Ectodermal cell (in vitro differentiated cells): Measurements from ENCODE around the gene CRABP1.

Experiments used
- H3K27ac ChIP-seq: 2 replicates; pipeline ENCODE4 v1.7.0; 2013; ENCODE audit warnings: mild to moderate bottlenecking, low read depth, low read length; ENCODE audit not compliant: insufficient read depth, poor library complexity, severe bottlenecking
- H3K27me3 ChIP-seq: 2 replicates; pipeline ENCODE4 v1.7.0; 2013; ENCODE audit warnings: mild to moderate bottlenecking, low read length; ENCODE audit not compliant: insufficient read depth, control insufficient read depth, poor library complexity, severe bottlenecking
- H3K36me3 ChIP-seq: one replicate; pipeline ENCODE4 v1.7.0; 2013; ENCODE audit warnings: low read length; ENCODE audit not compliant: control insufficient read depth, insufficient read depth
- H3K4me1 ChIP-seq: one replicate; pipeline ENCODE4 v1.7.0; 2013; ENCODE audit warnings: low read length; ENCODE audit not compliant: control insufficient read depth, insufficient read depth
- H3K4me3 ChIP-seq: 2 replicates; pipeline ENCODE4 v1.7.0; 2013; ENCODE audit warnings: low read depth, low read length, control low read depth; ENCODE audit not compliant: insufficient read depth
- H3K9me3 ChIP-seq: 2 replicates; pipeline ENCODE4 v1.7.0; 2013; ENCODE audit warnings: mild to moderate bottlenecking, low read length, moderate library complexity; ENCODE audit not compliant: control insufficient read depth
- WGBS, 2 experiments: methylation state at CpG; one replicate each; pipeline ENCODE4 v1.1.7; 2013; ENCODE audit warnings: missing lambda C conversion rate in 2 of 2; 5-methylcytosine and 5-hydroxymethylcytosine counted together

Gene CRABP1

DNA sequence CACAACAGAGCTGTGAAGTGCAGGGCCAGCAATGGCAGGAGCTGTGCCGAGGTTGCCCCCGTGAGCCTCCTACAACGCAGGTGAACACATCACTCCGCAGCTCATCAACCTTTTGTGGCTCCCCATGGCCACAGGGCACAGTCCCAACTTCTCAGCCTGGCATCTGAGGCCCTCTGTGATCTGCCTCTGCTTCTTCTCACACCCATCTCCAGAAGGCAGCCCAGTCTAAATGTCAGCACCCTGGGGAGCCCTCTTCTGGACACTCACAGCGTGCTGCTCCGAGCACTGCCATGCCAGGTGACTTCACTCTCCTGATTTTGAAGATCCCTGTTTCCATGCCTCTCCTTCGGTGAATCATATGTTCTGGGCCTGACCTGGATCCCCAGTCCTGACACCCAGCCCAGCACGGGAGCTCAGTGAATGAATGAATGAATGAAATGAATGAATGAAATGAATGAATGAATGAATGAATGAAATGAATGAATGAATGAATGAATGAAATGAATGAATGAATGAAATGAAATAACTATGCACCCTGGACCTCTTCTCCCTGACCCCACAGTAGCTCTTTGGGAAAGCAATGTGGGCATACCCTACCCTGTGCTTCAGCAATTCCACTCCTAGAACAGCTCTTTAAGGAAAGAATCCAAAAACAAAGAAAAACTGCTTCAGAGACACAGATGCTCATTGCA is 22.9 kb upstream of the CRABP1 start:
- Histone ChIP-seq H3K27me3 (no peaks in the 10 kb centered on the region), H3K36me3 (no peaks in the 10 kb centered on the region), H3K9me3 (no peaks in the 10 kb centered on the region), H3K27ac (peak overlapping the region; percentile 17), H3K4me3 (no peak overlapping the region), H3K4me1 (peaks cover 59% of the 10 kb centered on the region)
- WGBS, 2 experiments: 84 to 85% methylated on average over 8 of the region's 8 CpGs

DNA sequence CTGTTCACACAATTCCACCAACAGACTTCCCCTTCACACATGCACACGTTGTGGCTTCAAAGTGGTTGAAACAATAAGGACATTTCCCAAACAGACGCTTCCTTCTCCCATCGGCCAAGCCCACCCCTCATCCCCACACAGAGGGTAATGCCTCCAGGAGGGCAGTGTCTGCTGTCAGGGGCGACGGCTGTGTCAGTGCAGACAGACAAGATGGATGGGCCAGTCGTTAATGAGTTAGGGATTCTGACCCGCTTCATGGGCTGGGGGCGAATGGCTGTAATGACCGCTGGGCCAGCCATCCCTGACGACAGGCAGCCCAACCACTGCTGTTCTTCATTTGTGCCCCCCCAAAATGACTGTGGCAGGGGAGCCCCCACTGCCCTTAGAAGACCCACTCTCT is 20.6 kb upstream of the CRABP1 start:
- H3K36me3 ChIP-seq: no peaks in the 10 kb centered on the region
- H3K27me3 ChIP-seq: no peaks in the 10 kb centered on the region
- WGBS, 2 experiments: 79 to 83% methylated on average over 10 of the region's 10 CpGs
- H3K9me3 ChIP-seq: no peaks in the 10 kb centered on the region
- H3K4me3 ChIP-seq: no peak overlapping the region
- H3K4me1 ChIP-seq: peaks cover 59% of the 10 kb centered on the region
- no peak overlapping the region for H3K27ac ChIP-seq

DNA sequence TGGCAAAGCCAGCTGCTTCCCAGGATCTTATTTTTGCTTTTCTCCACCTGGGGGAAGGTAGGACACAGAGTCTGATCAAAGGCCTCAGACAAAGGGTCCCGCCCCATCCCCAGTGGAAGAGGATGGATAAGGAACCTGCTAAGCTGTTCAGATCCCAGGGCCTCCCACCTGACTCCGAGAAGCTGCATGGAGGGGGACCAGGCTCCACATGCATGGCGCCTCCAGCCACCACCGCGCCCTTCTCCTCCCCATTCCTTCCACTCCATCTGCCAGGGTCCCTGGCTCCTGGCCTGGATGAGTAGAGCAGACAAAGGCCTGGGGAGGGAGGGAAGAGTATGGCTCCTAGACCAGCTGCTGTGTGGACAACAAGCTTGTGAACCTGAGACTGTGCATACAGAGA is 20.0 kb upstream of the CRABP1 start:
- H3K4me1 ChIP-seq: peaks cover 65% of the 10 kb centered on the region
- H3K4me3 ChIP-seq: no peak overlapping the region
- WGBS, 2 experiments: 97 to 98% methylated on average over 4 to 5 of the region's 5 CpGs
- no peaks in the 10 kb centered on the region for H3K27me3 ChIP-seq
- H3K36me3 ChIP-seq: no peaks in the 10 kb centered on the region
- no peak overlapping the region for H3K27ac ChIP-seq
- H3K9me3 ChIP-seq: no peaks in the 10 kb centered on the region

DNA sequence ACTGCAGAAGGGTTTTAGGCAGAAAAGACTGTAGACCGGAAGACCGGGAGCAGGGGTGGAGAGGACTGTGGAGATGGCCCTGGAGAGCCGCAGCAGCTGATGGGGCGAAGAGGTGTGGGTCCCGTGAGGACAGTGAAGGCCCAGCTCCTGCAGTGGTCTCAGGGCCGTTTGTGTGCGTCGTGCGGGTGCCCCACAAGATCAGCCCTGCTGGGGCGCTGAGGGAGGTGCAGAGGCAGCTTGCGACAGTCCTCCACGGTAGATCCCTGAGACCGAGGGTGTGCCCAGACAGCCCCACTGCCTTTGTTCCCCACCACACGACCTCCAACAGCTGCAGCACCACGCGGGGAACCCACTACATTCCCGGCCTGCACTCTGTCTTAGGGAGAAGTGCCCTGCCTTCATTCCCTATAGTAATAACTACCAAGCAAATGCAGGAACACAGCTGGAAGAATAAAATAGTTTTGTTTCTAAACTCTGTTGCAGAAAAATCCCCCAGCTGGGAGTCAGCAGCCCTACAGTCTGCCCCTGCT is 19.0 kb upstream of the CRABP1 start:
- H3K36me3 ChIP-seq: no peaks in the 10 kb centered on the region
- no peak overlapping the region for H3K27ac ChIP-seq
- H3K4me3 ChIP-seq: no peak overlapping the region
- H3K4me1 ChIP-seq: peaks cover 63% of the 10 kb centered on the region
- WGBS, 2 experiments: 67 to 74% methylated on average over 17 of the region's 17 CpGs
- H3K9me3 ChIP-seq: no peaks in the 10 kb centered on the region
- H3K27me3 ChIP-seq: no peaks in the 10 kb centered on the region

DNA sequence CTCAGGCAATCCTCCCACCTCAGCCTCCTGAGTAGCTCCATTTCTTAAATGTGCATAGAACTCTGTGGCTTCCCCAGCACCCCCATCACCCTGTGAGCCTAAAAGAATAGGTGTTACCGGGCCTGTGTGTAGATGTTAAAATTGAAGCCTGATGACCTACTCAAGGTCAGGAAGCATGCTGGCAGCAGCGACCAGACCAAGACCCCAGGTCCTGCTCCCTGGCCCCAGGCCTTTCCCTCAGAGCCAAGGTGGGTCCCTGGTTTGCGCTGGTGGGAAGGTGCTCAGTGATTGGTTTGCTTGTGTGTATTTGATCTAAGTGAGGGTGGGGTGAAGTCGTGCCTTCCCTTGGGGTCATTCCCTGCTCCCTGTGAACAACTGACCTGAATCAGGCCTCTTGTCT is 18.4 kb upstream of the CRABP1 start:
- no peaks in the 10 kb centered on the region for H3K9me3 ChIP-seq
- peaks cover 58% of the 10 kb centered on the region for H3K4me1 ChIP-seq
- H3K27ac ChIP-seq: peak overlapping the region; percentile 93
- 61 to 73% methylated on average over 4 of the region's 4 CpGs for WGBS, 2 experiments
- H3K36me3 ChIP-seq: no peaks in the 10 kb centered on the region
- H3K4me3 ChIP-seq: no peak overlapping the region
- no peaks in the 10 kb centered on the region for H3K27me3 ChIP-seq

DNA sequence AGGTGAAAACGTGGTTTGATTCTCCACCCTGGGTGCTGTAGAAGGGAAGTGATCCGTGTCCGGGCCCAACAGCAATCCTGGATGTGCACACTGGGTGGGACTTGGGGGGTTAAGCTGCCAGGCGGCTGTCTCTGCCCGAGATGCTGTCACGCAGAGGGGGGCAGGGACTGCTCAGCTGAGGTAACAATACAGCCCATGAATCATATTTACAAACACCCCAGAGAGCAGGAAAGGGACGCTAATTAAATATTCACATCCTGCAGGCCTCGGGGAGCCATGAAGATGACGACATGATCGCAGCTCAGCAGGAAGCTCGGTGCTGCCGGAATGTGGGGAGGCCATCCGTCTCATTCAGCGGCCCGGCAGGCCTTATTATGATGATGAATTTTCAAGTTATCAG is 17.9 kb upstream of the CRABP1 start:
- no peaks in the 10 kb centered on the region for H3K9me3 ChIP-seq
- 12 to 32% methylated on average over 15 of the region's 15 CpGs for WGBS, 2 experiments
- H3K4me1 ChIP-seq: peaks cover 53% of the 10 kb centered on the region
- H3K27ac ChIP-seq: peak overlapping the region; percentile 93
- H3K27me3 ChIP-seq: no peaks in the 10 kb centered on the region
- no peaks in the 10 kb centered on the region for H3K36me3 ChIP-seq
- no peak overlapping the region for H3K4me3 ChIP-seq

DNA sequence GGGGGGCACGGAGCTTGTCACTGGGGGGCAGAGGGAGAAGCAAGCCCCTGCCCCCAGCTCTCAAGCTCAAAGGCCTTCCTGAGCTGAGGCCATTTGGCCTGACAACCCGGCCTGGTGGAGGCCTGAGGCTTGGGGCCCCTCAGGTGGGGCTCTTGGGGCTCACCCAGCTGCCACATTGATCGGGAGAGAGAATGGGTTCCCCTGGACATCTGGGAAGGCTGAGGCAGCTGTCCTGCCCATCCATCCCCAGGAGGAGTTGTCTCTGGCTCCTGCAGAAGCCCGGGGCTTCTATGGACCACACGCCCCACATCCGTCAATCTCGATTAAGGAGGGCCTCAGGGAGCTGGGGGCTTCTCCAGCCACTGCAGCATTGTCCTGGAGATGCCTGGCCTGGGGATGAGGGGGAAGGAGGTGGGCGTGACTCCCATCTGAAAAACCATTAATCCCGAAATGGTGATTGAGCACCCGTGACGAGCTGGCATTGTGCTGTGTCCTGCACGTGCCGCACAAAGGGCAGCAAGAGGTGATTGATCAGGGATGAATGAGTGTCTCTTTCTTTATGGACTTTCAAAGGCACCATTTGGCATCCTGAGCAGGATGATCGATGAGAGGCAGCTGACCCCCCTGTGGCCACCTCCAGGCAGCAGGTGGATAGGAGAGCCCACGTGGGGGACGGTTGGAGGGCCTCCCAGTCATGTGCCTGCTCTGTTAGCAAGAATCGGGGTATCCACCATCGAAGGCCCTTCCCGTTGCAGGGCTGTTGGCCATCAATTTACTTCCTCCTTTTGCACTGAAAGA is 17.2 kb upstream of the CRABP1 start:
- H3K27me3 ChIP-seq: no peaks in the 10 kb centered on the region
- no peaks in the 10 kb centered on the region for H3K36me3 ChIP-seq
- H3K4me3 ChIP-seq: no peak overlapping the region
- H3K27ac ChIP-seq: peak overlapping the region; percentile 93
- 34 to 44% methylated on average over 19 of the region's 19 CpGs for WGBS, 2 experiments
- H3K4me1 ChIP-seq: peaks cover 53% of the 10 kb centered on the region
- H3K9me3 ChIP-seq: no peaks in the 10 kb centered on the region

DNA sequence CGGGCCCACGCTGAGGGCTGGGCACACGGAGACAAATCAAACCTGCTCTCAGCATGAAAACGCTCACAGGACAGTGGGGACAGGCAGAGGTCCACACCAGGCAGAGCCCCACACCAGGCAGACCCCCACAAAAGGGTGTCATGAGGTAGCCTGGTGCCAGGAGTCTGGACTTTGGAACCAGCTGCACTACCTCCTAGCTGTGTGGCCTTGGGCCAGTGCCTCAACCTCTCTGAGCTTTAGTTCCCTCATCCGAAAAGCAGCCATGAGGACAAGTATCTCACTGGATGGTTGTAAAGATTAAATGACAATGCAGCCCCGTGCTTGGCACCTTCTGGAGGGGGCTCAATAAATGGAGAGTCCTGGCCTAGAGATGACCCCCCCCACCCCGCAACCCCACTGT is 16.5 kb upstream of the CRABP1 start:
- peaks cover 53% of the 10 kb centered on the region for H3K4me1 ChIP-seq
- 86 to 90% methylated on average over 7 of the region's 7 CpGs for WGBS, 2 experiments
- H3K36me3 ChIP-seq: no peaks in the 10 kb centered on the region
- no peaks in the 10 kb centered on the region for H3K9me3 ChIP-seq
- H3K27ac ChIP-seq: peak overlapping the region; percentile 93
- H3K27me3 ChIP-seq: no peaks in the 10 kb centered on the region
- no peak overlapping the region for H3K4me3 ChIP-seq

DNA sequence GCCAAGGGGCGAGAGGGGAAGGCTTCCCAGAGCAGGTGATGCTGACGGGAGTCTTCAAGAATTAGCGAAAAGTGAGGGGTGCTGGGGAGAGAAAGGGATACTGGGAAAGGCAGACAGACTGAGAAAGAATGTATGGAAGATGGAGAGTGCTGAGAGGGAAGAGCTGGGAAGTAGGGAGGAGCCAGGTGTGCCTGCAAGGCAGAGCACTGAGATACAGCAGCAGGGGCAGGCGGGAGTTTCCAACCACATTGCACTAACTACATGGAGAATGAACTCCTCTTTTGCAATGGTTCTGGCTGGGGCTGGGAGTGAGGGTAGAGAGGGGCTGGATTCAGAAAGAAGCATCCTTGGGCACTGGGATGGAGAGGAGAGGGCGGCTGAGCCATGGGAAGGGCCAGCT is 16.0 kb upstream of the CRABP1 start:
- H3K27ac ChIP-seq: no peak overlapping the region
- no peaks in the 10 kb centered on the region for H3K9me3 ChIP-seq
- no peaks in the 10 kb centered on the region for H3K27me3 ChIP-seq
- H3K4me3 ChIP-seq: no peak overlapping the region
- H3K4me1 ChIP-seq: peaks cover 53% of the 10 kb centered on the region
- 85% methylated on average over 5 of the region's 5 CpGs for WGBS, 2 experiments
- no peaks in the 10 kb centered on the region for H3K36me3 ChIP-seq

DNA sequence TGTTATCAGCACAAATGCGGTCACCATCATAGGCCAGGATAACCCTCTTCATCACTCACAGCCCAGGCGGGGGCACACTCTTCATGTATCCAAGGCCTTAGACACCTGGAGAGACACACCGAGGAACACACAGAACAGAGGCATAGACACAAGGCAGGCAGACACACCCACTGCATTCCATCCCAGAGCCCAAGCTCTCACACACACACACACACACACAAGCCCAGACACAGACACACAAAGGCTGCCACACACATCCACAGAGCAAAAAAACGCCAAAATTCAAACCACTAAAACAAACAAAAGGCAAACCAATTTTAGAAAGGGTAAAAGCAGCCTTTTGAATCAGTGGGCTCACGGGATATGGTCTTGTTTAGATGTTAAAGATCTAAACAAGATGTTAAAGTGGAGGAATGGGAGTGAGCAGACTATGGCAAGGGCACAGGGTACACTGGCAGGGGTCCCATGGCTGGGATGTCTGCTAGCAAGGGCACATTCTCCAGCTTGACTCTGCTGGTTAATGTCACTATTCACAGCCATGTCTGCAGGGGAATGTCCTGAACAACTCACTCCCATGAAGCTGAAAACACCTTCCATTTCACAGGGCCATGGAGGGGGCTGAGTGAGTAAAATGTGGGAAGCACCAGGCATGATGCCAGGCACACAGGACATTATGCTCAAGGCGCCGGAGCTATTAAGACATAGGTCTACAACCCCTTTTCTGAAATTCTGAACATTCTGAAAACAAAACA is 14.9 kb upstream of the CRABP1 start:
- H3K4me1 ChIP-seq: peaks cover 47% of the 10 kb centered on the region

More for the DNA sequence above, 14.9 kb upstream of the CRABP1 start:
- Histone ChIP-seq H3K9me3 (no peaks in the 10 kb centered on the region), H3K4me3 (no peak overlapping the region), H3K27me3 (no peaks in the 10 kb centered on the region), H3K36me3 (no peaks in the 10 kb centered on the region), H3K27ac (no peak overlapping the region)
- WGBS, 2 experiments: 78 to 82% methylated on average over 7 of the region's 7 CpGs
